Loucy (cell line): ENCODE data around the gene SOD2.
A peak's percentile ranks its signal among the peaks of the same experiment; 100 is the strongest.
"Not testable (repeated sequence)": the region's sequence is repeated elsewhere in the genome, so short reads cannot be mapped to it uniquely, and the experiment has no call there.

Source experiments
- H2AFZ ChIP-seq: fragments of 200-600 bp; sonication (generic); 2 replicates; pipeline ENCODE4 v1.6.0; 2016; ENCODE audit warnings: antibody characterized with exemption, mild to moderate bottlenecking, low read length, moderate library complexity
- H3F3A ChIP-seq: fragments of 200-600 bp; 2 replicates; pipeline ENCODE4 v1.6.0; 2016; ENCODE audit warnings: antibody characterized with exemption, low read depth, mild to moderate bottlenecking
- H3K27me3 ChIP-seq: fragments of 200-600 bp; sonication (generic); 2 replicates; pipeline ENCODE4 v1.6.1; 2014; ENCODE audit warnings: low read length, mild to moderate bottlenecking; ENCODE audit not compliant: insufficient read depth, poor library complexity, severe bottlenecking
- H3K36me3 ChIP-seq: fragments of 200-600 bp; sonication (generic); 2 replicates; pipeline ENCODE4 v1.6.1; 2016; ENCODE audit warnings: low read length; ENCODE audit not compliant: insufficient read depth
- H3K4me1 ChIP-seq: fragments of 200-600 bp; sonication (generic); 2 replicates; pipeline ENCODE4 v1.5.1; 2014; ENCODE audit warnings: low read length, mild to moderate bottlenecking; ENCODE audit not compliant: insufficient read depth, poor library complexity, severe bottlenecking
- H3K4me2 ChIP-seq: fragments of 200-600 bp; sonication (generic); 2 replicates; pipeline ENCODE4 v1.6.0; 2014; ENCODE audit warnings: antibody characterized with exemption, low read length, low read depth, mild to moderate bottlenecking; ENCODE audit not compliant: poor library complexity, severe bottlenecking
- H3K4me3 ChIP-seq: fragments of 200-600 bp; sonication (generic); 2 replicates; pipeline ENCODE4 v1.5.1; 2014; ENCODE audit warnings: low read length, mild to moderate bottlenecking, mixed read lengths; ENCODE audit not compliant: poor library complexity, severe bottlenecking
- H3K79me2 ChIP-seq: fragments of 200-600 bp; sonication (generic); 2 replicates; pipeline ENCODE4 v1.6.1; 2014; ENCODE audit warnings: low read length; ENCODE audit not compliant: insufficient read depth
- H3K9ac ChIP-seq: fragments of 200-600 bp; sonication (generic); 2 replicates; pipeline ENCODE4 v1.6.0; 2014; ENCODE audit warnings: mild to moderate bottlenecking, low read depth, low read length, moderate library complexity; ENCODE audit not compliant: poor library complexity, severe bottlenecking
- H3K9me2 ChIP-seq: fragments of 200-600 bp; sonication (generic); replicated peaks from 2 replicates; pipeline ENCODE4 v1.6.1; 2016; ENCODE audit warnings: low read depth, low read length, mixed read lengths
- H3K9me3 ChIP-seq: fragments of 200-600 bp; sonication (generic); 2 replicates; pipeline ENCODE4 v1.6.1; 2014; ENCODE audit warnings: mild to moderate bottlenecking, antibody characterized with exemption, low read length, low read depth; ENCODE audit not compliant: insufficient read depth
- H4K20me1 ChIP-seq: fragments of 200-600 bp; sonication (generic); 2 replicates; pipeline ENCODE4 v1.6.0; 2014; ENCODE audit warnings: antibody characterized with exemption, low read length, mild to moderate bottlenecking; ENCODE audit not compliant: insufficient read depth, poor library complexity, severe bottlenecking
- EZH2phosphoT487 ChIP-seq: fragments of 200-600 bp; IDR thresholded peaks from 2 replicates; pipeline ENCODE4 v1.6.1; 2018; ENCODE audit warnings: antibody characterized with exemption, mild to moderate bottlenecking, moderate library complexity, borderline replicate concordance
- TF ChIP-seq, protein P1 (sequence below): fragments of 200-600 bp; sonication (generic); conservative IDR thresholded peaks from 2 replicates; pipeline ENCODE4 v1.5.1; 2014; ENCODE audit warnings: mild to moderate bottlenecking, antibody characterized with exemption, low read length

The SOD2 gene

DNA sequence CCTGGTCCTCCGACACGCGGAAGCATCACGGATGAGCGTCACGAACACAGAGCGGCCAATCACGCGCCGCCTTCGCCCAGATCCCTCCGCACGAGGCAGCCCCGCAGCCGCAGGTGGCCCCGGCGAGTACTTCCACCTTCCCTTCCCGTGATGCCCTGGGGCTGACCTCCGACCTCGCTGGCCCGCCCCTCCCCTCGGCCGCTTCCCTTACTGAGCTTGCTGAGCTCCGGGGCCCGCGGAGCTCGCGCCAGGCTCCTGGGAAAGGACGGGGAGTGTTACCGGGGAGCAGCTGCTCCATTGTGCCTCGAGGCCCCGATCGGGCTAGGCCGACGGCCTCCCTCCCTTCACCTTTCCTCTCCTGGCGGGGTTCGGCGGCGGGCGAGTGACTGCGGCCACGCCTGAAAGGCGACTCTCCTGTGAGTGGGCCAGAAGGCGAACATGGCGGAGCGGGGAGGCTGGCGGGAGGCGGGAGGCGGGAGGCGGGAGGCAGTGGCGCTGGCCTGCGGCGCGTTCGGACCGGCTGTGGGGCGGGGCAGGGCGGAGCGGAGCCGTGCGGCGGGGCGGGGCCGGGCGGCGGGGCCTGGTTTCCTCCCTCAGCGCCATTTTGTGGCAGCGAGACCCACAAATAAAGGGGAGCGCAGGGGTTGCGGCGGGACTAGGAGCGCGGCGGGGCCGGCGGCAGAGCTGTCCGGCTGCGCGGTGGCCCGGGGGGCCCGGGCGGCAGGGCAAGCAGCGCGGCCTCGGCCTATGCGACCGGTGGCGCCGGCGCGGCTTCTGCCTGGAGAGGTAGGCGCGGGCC is 34.1 kb upstream of the SOD2 start, which contains the start of gene WTAP:
Gene WTAP (plus strand): TSS at position 589 of the 799 bp plus-strand sequence. CDS start 8,760 bp downstream, outside the sequence.
- peak within 1 kb of the TSS; percentile 99 for H3K4me3 ChIP-seq
- no peaks in the 10 kb centered on the region for H3K27me3 ChIP-seq
- H3K9ac ChIP-seq: peak within 1 kb of the TSS; percentile 99
- H2AFZ ChIP-seq: peak within 1 kb of the TSS; percentile 91
- TF ChIP-seq EZH2phosphoT487: no peak
- TF ChIP-seq, protein P1, sequence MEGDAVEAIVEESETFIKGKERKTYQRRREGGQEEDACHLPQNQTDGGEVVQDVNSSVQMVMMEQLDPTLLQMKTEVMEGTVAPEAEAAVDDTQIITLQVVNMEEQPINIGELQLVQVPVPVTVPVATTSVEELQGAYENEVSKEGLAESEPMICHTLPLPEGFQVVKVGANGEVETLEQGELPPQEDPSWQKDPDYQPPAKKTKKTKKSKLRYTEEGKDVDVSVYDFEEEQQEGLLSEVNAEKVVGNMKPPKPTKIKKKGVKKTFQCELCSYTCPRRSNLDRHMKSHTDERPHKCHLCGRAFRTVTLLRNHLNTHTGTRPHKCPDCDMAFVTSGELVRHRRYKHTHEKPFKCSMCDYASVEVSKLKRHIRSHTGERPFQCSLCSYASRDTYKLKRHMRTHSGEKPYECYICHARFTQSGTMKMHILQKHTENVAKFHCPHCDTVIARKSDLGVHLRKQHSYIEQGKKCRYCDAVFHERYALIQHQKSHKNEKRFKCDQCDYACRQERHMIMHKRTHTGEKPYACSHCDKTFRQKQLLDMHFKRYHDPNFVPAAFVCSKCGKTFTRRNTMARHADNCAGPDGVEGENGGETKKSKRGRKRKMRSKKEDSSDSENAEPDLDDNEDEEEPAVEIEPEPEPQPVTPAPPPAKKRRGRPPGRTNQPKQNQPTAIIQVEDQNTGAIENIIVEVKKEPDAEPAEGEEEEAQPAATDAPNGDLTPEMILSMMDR: no peak
- no peaks in the 10 kb centered on the region for H3K9me2 ChIP-seq
- no peaks in the 10 kb centered on the region for H3K36me3 ChIP-seq
- peaks cover 44% of the 10 kb centered on the region for H4K20me1 ChIP-seq
- peaks cover 93% of the 10 kb centered on the region for H3K79me2 ChIP-seq
- peaks cover 42% of the 10 kb centered on the region for H3K4me1 ChIP-seq
- 0 out of 2 replicates have a peak, but pooled peaks cover 2% of the 10 kb centered on the region for H3F3A ChIP-seq
- H3K4me2 ChIP-seq: peak within 1 kb of the TSS; percentile 97
- H3K9me3 ChIP-seq: peaks cover 5% of the 10 kb centered on the region; the same call in 1 of the 2 replicates

DNA sequence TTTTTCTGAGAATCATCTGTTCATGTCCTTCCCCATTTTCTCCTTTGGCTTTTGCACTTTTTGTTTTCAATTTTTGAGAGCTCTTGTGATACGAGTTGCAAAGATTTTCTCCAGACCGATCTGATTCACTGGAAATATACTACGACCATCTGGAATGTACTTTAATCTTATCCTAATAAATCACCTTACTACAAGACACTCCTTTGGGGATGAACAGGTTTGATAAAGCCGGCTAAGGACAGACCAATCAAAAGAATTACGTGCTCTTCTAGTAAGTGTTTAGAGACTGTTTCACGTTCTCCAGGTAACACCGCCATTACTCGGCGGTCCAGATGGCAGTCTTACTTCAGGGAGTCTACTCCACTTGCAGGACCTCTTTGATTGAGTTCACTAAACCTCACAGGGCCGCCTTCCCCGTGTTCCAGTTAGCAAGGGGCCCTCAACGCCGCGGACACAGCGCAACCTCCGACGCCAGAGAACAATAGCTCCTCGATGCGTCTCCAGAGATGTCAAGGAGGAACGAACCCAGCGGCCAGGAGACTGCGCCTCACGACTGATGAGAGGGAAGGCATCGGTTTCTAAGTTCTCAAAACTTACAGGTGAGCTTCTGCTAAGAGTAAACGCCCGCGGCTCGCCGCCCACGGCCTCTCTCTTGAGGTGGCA is 33.3 kb upstream of the SOD2 start:
- Histone ChIP-seq H3K79me2 (peaks cover 86% of the 10 kb centered on the region), H3K4me3 (peak overlapping the region; percentile 99), H3K9me3 (peaks cover 5% of the 10 kb centered on the region; the same call in 1 of the 2 replicates), H3K9me2 (no peaks in the 10 kb centered on the region), H3K9ac (peak overlapping the region; percentile 99), H4K20me1 (peaks cover 37% of the 10 kb centered on the region), H3K27me3 (no peaks in the 10 kb centered on the region), H3K4me1 (peaks cover 35% of the 10 kb centered on the region), H2AFZ (peak overlapping the region; percentile 72), H3K36me3 (no peaks in the 10 kb centered on the region), H3F3A (0 out of 2 replicates have a peak, but pooled peaks cover 2% of the 10 kb centered on the region), H3K4me2 (peak overlapping the region; percentile 97)
- no peak for TF ChIP-seq EZH2phosphoT487
- TF ChIP-seq, protein P1: no peak

DNA sequence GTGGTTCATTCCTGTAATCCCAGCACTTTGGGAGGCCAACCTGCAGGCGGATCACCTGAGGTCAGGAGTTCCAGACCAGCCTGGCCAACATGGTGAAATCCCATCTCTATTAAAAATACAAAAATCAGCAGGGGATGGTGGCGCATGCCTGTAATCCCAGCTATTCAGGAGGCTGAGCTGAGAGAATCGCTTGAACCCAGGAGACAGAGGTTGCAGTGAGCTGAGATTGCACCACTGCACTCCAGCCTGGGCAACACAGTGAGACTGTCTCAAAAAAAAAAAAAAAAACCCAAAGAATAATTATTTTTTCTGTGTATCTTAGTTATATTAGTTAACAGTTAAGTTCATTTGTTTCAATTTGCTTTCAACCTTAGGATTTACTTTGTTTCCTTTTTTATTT is 32.2 kb upstream of the SOD2 start:
- Histone ChIP-seq H4K20me1 (peaks cover 25% of the 10 kb centered on the region), H3K4me1 (peaks cover 24% of the 10 kb centered on the region), H3K4me2 (peak overlapping the region; percentile 97), H3K9ac (peak overlapping the region; percentile 99), H3K79me2 (peaks cover 74% of the 10 kb centered on the region), H3K4me3 (peak overlapping the region; percentile 99)
- not testable (repeated sequence) for H3F3A ChIP-seq, H3K9me3 ChIP-seq, H2AFZ ChIP-seq, H3K9me2 ChIP-seq, H3K27me3 ChIP-seq, H3K36me3 ChIP-seq
